GM19328 (cell line): ENCODE data around the gene NECTIN1.

Experiments used
- ATAC-seq: cut with Tn5 transposase; IDR thresholded peaks from one replicate; pipeline ENCODE4 v1.9.1; 2021; ENCODE audit warnings: mild to moderate bottlenecking, moderate library complexity; ENCODE audit not compliant: unreplicated experiment

NECTIN1 gene

DNA sequence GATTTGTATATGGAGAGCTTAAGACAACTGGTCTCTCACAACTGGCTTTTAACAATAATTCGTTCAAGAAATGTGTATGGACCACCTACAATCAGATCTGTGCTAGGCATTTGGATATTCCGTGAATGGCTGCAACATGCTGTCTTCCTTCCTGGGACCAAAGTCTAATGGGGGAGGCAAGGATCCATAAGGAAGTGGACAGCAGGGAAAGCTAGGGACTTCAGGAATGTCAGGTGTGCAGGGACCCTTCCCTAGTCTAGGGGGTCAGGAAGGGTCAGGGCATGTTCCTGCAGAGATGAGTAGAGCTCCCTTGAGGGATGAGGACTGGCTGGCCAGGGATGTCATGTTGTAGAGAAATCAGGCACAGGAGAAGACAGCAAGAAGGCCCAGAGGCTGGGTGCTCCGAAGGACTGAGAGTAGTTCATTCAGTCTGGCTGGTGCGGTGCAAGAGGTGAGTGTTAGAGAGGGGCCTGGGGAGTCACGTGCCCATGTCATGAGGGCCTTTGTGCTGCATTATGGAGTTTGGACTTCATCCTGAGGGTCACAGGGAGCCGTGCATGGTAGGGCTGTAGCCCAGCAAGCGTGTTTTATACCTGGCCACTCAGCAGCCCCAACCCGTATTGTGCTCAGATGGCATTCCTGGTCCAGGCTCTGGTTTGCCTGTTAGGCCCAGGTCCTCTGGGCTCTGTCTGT, 8.5 kb upstream of the NECTIN1 start:
- no peak for ATAC-seq

DNA sequence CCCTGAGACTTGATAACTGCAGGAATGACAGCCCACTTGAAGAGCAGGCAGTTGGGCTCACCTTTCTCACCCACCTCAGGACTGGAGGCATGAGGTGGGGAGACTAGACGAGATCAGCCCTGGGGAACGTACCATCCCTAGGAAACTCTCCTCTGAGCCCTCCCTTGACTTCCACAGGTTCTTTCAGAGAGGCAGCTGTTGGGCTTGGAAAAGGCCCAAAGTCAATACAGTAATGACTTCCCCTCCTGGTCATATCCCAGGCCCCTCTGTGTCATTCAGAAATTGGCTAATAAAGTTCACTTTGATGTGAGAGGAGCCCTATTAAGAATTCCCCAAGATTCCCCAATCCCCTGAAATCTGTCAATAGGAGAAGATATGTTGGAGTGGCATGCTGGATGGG, 5.8 kb upstream of the NECTIN1 start:
- no peak for ATAC-seq

DNA sequence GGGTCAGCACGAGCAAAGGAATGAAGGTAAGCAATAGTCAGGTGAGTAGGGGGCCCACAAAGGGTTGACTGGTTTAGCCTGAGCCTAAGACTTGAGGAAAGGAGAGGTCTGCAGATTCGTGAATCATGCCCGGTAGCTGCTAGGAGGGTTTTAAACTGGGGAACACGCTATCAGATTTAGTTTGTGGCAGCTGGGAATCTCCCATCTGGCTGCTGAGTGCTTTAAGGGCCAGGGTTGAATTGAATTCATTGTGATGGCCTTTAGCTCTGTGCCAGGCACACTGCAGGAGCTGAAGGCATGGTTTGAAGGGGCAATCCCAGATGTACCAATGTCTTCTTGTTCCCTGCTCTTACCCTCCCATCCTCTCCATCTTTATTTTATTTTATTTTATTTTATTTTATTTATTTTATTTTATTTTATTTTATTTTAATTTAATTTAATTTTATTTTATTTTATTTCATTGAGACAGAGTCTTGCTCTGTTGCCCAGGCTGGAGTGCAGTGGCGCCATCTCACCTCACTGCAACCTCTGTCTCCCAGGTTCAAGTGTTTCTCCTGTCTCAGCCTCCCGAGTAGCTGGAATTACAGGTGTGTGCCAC, 1.9 kb upstream of the NECTIN1 start:
- no peak for ATAC-seq

DNA sequence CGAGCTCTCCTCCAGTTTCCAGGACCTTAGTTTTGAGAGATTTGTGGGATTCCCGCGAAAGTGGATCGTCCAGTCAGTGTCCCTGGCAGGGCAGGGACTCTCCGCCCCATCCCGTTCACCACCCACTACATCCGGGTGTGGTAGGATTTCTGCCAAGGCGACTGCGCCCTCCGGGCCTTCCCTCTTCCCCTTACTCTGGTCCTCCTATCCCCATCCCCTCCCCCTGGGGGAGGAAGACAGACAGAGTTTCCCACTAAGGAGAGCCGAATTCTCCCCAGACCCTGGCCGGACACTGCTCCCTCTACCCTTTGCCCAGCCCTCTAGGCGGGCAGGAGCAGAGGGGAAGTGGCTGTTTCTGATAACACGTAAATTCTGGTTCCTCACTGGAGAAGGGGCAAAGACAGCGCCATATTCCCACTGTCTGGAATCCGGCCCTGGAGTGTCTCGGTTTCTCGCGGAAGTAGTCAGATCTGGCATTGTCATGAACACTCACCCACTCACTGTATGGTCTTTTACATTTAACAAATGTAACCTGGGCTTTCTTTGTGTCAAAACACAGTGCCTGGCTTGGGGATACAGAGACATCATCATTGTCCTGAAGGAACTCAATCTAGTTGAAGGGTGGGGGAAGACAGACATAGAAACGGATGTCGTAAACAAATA, 1.1 kb upstream of the NECTIN1 start:
- no peak for ATAC-seq

DNA sequence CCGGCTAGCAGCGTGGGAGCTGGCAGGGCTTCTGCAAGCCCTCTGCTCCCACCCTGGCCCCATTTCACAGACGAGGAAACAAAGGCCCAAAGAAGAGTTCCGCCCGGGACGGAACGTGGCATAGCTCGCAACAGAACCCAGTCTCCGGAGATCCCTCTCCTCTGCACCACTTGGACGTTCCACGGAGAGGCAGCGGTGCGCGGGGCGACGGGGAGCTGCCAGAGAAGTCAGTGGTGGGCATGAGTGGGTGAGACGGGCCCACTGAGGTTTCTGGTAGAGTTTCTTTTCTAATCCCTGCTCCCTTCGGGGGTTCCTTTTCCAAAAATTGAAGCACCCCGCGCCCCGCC, 554 bp upstream of the NECTIN1 start:
- no peak for ATAC-seq

DNA sequence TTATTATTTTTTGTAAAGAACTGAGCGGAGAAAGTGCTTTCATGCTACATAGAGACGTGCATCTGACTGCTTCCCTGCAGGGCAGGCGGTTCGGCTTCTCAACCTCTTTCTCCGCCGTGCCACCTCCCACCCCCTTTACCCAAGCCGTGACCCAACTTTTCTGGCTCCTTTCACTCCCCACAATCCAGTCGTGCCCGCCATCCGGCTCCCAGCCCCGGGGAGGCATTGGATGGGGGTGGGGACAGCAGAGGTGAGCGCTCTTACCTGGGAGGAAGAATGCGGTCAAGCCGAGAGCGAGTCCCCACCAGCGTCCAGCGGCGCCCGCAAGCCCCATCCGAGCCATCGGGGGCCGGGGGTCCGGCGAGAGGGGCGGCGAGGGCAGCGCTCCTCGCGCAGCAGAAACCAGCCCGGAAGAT, 781 bp downstream of the NECTIN1 start:
- no peak for ATAC-seq

DNA sequence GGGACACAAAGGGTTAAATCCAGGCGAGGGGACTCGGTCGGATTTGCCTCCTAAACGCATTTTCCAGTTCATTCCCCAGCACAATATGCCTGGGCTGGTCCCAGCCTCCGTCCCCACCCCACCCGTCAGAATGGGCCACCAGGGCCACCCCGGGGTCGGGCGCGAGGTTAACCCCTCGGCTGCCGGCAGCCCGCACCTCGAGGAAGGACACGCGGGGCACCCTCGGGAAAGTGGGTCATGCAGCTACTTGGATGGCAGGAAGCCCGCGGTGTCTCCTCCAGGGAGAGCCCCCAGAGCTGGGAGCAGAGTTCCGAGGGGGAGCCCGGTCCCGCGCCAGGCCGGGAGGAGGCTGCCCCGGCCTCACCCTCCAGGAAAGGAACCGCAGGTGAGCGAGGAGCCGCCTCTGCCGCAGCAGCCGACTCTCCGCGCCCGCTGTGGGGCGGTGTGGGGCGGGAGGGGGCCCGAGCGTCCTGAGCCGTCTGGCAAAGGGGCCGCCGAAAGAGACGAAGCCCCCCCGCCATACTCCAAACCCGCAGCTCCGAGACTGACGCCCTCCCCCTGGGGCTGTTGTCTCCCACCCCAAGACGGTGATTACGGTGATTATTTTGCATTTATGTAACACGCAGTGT, 1.4 kb downstream of the NECTIN1 start:
- no peak for ATAC-seq

DNA sequence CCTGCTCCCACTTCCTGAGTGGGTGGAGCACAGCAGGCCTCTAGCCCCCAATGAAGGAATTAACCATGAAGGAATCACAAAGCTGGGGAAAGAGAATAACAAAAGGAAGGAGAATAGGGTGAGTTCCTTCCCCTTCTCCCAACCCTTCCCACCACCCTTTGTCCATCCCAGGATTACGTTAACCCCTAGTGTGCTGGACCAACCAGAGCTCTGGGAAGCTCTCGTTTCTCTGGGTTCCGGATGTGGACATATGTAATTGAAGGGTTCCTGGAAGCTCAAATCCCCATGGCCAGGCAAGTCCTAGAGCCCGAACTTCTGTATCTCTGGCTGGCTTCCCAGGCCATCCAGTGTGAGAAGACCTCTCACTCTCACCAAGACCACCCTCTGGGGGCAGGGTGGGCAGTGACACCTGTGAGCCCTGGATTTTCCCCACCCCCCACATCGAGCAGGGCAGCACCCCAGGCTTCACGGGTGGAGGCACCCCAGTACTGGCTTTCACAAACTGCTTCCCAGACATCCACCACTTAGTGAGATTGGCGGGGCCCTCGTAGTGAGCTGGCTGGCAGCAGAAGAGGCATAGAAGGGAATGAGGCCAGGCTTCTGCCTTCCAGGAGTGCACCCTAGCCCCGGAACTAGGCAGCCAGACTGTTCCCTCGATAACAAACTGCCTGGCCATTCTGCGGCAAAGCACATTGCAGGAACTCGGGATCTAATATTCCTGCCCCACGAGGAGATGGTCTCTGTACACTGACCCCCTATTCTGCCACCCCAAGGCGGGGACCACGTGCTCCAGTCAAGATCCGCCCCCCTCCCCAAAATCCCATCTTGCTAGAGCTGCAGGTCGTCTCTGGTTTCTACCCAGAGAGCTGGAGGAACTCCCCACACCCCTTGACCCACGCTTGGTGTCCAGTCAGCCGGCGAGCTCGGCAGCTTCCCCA, 2.1 kb downstream of the NECTIN1 start:
- ATAC-seq, result no peak

DNA sequence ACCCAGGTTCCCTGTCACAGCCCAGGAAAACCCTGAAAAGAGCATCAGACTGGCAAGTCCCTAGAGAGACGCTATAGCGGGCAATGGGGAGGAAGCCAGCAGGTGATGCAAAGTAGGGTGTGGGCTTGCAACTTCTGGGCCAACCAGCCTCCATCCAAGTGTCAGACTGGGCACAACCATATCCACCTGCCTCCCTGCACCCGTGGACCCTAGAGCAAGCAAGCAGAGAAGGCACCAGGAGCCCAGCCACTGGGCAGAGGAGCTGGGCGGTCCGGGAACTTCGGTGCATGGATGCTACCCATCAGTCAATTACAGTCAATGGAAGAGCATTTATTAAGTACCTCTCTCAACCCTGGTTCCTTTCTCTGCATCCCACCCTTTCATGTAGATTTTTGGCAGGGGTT, 2.8 kb downstream of the NECTIN1 start:
- ATAC-seq, result no peak

DNA sequence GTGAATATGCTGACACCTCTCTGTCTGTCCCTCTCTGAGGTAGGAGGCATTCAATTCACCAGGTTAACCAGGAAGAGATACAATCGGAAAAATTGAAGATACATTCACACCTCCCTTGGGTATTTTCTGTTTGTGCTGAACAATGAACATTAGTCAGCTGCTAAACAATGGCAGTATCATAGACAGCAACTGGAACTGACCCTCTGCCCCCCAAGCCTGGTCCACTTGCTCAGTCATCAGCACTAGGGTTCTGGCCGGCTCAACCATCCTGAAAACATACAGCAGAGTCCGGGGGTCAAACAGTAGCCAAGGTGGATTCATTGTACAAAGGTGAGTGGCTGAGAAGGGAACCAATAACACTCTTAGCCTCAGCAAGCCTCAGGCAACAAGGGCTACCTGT, 4.0 kb downstream of the NECTIN1 start:
- ATAC-seq, result no peak

DNA sequence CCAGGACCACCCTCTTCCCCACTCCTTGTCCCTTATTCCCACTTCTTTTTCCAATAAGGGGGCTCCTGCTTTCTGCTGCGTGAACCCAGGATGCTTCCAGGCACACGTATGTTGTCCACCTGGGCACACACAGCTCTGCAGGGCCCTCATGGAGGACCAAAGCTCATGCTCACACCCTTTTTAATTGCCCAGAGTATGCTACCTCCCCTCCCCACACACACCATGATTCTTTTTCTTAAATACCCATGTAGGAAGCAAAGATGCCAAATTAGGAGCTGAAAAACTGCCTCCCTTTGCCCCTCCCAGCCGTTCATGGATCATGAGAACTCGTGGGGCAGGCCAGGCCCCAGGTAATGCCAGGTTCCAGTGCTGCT, 5.1 kb downstream of the NECTIN1 start:
- no peak for ATAC-seq

DNA sequence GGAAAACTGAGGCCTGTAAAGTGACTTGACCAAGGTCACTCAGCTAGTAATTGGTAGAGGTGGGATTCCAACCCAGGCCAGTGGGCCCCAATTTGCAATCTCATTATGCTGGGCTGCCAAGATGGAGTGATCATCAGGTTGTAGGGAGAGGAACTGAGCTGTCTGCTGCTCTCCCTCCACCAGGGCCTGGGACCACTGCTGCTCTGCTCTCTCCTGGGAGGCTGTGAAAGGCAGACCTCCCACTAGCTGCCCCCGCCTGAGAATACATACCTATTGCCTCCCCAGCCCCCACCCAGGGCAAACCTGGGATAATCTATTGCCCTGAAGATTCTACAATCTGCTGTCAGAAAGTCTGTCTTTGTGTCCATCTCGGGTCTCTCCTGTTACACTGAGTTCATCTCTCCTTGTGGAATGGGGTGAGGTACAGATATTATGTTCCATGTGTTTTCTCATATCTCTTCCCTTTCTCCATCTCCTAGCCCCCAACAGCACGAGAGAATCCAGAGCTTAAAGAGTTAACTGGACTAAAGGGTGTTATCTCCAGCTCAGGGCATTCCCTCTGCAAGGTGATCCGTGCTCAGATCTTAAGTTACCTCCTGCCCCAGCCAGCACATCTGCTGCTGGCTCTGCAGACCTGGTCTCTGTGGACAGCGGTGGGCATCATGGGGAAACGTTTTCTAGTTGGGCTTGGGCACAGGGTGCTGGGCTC, 5.6 kb downstream of the NECTIN1 start:
- no peak for ATAC-seq

DNA sequence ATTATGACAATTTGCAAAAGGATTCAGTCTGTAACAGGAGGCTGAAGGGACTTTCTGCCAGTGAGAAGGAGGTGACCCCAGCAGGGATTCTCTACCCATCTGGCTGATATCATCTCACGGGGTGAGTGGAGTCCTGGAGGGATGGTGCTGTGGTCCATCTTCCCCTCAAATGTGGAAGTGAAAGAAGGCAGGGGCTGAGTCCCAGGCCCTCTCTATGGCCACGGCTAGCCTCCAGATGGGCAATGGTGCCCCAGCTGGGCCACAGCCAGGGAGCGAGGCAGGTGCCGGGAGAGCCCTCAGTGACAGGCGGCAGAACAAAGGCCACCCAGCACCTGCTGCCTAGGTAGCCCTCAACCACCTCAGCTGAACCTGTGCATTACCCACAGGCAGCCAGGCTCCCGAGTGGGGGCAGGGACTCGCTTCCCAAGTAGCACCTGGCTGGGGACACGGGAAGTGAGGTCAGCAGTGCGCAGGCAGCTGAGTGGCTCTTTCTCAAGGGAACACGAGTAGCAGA, 6.7 kb downstream of the NECTIN1 start:
- ATAC-seq, result no peak

DNA sequence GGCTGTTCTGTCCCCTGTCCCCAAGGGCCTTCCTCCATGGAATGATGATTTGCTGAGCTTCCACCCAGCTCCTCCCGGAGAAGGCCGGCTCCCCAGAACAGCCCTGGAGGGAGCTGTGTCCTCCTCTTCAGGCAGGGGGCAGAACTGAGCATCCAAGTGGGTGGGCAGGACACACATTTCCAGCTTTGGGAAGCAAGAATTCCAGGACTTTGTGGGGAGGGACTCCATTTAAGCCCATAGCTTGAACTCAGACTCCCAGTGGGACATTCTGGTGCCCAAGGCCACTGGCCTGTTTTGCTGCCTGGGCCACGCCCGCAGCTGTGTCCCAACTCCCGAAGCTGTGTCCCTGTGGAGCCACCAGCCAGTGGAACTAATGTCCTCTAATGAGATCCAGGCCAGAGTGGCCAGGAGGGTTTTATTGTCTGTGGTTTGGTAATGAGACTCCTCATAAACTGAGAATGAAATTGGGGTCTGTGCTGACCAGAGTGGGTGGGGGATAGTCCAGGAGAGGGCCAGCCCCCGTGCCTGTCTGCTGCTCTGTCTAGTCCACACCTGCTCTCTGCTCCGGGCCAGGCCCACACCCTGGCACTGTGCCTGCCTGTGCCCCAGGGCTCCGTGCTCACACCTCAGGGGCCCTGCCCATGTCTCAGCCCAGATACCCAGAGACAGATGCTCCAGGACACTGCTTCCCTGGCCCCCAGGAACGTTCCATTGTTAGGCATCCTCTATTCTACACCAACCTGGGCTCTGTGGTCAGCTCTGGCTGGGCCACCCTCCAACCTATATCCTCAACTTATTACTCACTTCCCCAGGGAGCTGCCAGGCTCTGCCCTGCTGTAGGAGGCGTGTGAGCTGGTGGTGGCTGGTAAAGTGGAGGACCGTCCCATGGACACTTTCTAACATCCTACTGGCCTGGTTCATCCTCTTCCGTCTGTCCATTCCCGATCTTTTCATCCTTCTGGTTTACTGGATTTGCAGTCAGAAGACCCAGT, 7.6 kb downstream of the NECTIN1 start:
- no peak for ATAC-seq

DNA sequence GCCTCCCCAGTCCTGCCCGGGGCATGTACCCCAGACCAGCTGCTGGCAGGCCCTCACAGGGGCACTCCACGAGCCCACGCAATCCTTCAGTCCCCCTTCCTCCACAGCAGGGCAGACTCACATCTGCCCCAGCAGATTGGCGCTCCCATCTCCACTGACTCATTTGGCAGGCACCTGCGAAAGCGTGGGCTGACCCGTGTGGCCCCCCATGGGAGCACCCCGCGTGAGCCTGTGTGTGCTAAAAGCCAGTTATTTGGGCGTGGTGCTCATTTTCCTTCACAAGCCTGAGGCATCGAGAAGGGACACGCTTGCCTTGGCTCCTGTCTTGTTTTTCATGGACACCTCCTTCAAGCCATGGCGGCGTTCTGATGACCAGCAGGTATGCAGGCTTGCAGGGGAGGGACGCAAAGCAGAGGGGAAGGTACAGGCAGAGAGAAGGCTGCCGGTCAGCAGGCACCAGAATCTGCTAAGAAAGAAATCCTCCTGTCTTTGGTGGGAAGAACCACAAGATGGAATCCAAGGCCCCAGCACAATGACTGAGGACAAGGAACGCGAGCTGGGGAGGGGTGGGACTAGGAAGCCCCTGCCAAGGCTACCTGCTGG, 8.6 kb downstream of the NECTIN1 start:
- no peak for ATAC-seq

DNA sequence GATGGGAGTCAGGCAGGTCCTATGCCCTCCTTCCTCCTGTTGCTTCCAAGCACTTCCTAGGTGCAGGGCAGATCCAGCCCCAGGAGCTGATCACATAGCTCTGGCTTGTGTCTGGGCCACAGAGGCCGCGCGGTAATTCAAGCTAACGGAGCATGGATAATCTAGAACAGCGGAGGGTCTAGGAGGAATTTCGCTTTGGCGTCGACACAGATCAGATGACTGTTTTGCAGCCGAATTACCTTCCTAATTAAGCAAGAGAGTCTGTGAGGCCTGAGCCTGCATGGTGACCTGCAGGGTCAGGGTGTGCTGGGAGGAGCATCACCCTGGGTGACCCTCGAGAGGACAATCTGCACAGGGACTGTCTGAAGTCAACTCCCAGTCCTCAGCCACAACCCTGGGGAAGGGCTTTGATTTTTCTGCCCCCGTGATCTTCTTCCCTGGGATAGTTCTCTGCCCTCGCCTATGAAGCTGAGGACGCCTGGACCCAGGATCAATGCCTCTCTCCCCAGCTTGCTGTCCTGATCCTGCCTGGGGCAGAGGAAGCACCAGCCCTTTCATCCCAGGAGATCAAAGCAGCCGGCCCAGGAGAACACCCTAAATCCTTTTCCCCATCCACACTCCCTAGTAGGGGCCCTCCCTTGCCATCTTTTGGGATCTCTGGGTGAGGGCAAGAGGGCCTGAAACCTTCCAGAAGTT, 11.0 kb downstream of the NECTIN1 start:
- ATAC-seq, result no peak

DNA sequence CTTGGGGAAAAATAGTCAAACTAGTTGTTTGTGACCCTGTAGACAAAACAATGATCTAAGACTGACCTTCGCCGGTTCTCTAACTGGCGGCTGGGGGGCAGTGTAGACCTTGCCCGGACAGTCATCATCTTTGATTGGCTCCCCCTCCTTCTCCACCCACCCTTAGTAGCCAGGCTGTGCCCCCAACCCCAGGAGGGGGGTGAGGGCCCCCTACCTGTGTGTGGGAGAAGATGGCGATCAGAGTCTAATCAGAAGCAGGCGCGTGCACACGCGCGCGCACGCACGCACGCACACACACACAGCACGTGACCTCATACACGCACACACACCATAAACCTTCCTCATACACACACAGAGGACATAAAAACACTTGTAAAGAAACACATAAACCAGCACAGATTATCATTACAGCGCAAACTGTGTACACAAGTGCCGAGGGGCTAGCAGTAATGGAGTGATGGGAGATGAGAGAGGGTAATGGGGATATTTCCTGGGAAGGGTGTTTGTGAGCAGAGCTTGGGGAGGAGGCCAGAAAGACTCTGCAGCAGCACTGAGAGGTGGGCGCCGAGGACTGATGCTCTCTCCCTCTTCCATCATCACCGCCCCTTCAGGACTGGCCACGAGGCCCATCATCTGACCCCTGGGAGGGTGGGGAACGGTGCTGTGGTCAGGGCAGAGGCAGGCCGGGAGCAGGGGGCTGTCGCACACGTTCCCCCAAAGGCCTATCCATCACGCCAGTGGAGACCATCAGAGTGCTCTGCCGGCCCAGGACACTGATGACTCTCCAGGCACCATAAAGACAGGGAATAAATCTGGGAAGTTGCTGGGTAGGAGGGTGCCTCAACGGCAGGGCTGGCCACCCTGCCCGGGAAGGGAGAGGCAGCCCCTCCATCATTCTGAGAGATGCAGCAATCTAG, 12.2 kb downstream of the NECTIN1 start:
- no peak for ATAC-seq
